ENCODE data around the gene CLECL1.

The CLECL1 gene

GRCh38 chr12:9732921-9733461 is at the start of gene CLECL1:
TSS of gene CLECL1 (minus strand) at chr12:9733097.
- no peak for DNase-seq

GRCh38 chr12:9781360-9781759 is 48.5 kb upstream of the CLECL1 start:
- DNase-seq = no peak

DNA sequence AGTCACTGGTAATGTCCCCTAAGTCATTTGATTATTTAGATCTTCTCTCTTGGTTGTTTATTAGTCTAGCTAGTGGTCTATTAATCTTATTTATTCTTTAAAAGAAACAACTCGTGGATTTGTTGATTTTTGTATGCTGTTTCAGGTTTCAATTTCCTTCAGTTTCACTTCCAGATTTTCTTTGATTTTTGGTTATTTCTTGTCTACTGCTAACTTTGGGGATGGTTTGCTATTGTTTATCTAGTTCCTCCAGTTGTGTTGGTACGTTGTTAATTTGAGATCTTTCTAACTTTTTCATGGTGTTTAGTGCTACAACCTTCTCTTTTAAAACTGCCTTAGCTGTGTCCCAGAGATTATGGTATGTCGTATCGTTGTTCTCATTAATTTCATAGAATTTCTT is 46.3 kb upstream of the CLECL1 start:
- DNase-seq = no peak

- DNase-seq = no peak
Observed at GRCh38 chr12:9776781-9777180, 43.9 kb upstream of the CLECL1 start.

- DNase-seq = no peak
Observed at GRCh38 chr12:9773216-9773877, 40.5 kb upstream of the CLECL1 start.

GRCh38 chr12:9763025-9763424 is 30.1 kb upstream of the CLECL1 start:
- no peak for DNase-seq

GRCh38 chr12:9762369-9762768 is 29.5 kb upstream of the CLECL1 start:
- DNase-seq = no peak

GRCh38 chr12:9761419-9761781 is 28.5 kb upstream of the CLECL1 start:
- no peak for DNase-seq

DNA sequence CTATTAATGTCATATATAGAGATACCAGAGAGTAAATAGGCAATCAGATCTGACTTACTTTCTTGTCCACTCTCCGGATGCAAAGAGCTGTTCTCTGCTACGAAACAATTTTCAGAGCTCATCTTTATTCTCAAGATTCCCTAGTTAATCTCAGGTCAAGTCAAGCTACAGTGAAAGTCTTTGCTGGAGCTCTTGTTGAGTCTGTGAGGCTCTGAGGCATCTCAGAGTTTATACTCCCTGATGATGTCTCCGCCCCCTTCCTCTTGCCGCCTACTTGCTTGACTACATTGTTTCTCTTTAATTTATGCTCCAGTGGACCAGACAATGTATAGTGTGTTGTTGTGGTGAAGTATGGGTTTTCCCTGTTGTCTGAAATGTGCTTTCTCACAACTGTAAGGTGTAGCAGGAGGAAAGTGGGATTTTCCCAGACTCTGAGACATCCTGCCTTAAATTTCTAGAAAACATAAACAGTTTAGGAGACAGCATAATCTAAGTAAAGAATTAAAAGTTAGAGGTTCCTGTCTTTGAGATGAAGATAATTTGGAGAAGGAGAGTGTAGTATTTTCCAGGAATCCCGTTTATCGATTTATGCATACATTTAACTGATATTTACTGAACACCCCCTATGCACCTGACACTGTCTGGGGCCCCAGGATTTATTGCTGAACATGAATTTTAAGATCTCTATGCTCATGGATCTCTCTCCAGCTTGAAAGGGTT is 28.0 kb upstream of the CLECL1 start, which contains the start of gene CD69:
CD69 (minus strand) TSS at position 203 of the 720 bp plus-strand sequence; CDS start at position 122, 81 bp downstream.
- DNase-seq = no peak

GRCh38 chr12:9760120-9760519 is 27.2 kb upstream of the CLECL1 start:
- DNase-seq = no peak

GRCh38 chr12:9759694-9760093 is 26.8 kb upstream of the CLECL1 start:
- no peak for DNase-seq

GRCh38 chr12:9758119-9758518 is 25.2 kb upstream of the CLECL1 start:
- DNase-seq = no peak

- DNase-seq = no peak
Observed at GRCh38 chr12:9757433-9758025, 24.6 kb upstream of the CLECL1 start.

DNA sequence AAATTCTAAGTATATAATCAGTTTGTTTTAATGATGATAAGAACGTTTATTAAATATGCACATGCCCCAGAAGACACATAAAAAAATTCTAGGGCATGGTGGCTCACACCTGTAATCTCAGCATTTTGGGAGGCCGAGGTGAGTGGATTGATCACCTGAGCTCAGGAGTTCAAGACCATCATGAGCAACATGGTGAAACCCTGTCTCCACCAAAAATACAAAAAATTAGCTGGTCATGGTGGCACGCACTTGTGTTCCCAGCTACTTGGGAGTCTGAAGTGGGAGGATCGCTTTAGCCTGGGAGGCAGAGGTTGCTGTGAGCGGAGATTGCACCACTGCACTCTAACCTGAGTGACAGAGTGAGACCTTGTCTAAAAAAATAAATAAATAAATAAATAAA is 23.8 kb upstream of the CLECL1 start:
- no peak for DNase-seq

GRCh38 chr12:9756170-9756569 is 23.3 kb upstream of the CLECL1 start:
- no peak for DNase-seq

- no peak for DNase-seq
Observed at GRCh38 chr12:9755567-9755966, 22.7 kb upstream of the CLECL1 start.

GRCh38 chr12:9755035-9755434 is 22.1 kb upstream of the CLECL1 start:
- no peak for DNase-seq

DNA sequence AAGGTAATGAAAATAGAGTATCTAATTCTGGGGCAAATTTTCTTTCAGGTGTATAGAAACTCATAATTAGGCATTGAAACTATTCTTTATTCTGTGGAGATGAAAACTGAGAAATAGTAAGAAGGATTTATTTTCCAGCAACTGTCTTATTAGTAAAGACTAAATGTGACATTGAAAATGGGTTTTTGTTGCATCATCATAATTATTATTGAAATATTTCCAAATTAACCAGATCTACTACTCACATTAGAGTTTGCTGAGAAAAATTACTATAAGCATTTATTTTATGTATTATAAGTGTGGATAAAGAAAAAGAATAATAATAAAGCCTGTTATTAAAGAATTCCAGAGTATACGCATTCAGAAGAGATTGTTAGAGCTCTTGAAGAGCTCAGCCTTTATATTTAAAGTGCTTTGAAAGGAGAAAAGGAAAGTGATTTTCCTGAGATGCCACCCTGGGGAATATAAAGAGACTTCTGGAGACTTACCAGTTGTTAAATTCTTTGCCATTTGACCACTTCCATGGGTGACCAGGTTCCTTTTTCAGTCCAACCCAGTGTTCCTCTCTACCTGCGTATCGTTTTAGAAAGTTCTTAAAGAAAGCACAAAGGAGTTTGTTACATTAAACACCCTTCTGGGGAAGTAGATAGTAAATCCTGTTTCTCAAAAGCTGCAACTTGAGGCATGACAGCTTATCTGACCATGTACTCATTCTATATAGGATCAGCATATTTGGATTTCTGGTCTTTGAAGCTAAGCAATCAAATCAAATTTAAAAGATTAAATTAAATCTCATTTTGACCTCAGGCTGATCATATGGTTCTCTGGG is 21.4 kb upstream of the CLECL1 start:
- no peak for DNase-seq

DNA sequence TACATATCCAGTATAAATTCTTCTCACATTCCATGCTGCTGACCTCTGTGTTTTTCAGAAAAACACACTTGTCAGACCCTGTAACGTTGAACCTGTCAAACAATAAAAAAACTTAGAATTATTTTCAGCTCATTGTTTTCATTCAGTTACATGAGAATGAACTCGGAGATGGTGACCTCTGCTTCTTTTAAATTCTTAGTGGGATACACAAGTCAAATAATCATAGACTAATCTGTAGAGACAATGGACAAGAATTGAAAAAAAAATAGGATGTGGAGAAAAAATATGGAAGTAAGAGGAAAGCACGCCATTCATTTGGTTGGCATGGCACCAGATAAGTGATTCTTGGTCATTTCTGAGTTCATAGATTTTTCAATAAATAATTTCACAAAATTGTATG is 20.6 kb upstream of the CLECL1 start:
- no peak for DNase-seq

GRCh38 chr12:9753073-9753472 is 20.2 kb upstream of the CLECL1 start:
- no peak for DNase-seq

- no peak for DNase-seq
Observed at GRCh38 chr12:9752145-9752933, 19.4 kb upstream of the CLECL1 start.

Measured in NCI-H1694 (cell line).